ENCODE data around the gene NCBP2.
A peak's percentile ranks its signal among the peaks of the same experiment; 100 is the strongest.

DNA sequence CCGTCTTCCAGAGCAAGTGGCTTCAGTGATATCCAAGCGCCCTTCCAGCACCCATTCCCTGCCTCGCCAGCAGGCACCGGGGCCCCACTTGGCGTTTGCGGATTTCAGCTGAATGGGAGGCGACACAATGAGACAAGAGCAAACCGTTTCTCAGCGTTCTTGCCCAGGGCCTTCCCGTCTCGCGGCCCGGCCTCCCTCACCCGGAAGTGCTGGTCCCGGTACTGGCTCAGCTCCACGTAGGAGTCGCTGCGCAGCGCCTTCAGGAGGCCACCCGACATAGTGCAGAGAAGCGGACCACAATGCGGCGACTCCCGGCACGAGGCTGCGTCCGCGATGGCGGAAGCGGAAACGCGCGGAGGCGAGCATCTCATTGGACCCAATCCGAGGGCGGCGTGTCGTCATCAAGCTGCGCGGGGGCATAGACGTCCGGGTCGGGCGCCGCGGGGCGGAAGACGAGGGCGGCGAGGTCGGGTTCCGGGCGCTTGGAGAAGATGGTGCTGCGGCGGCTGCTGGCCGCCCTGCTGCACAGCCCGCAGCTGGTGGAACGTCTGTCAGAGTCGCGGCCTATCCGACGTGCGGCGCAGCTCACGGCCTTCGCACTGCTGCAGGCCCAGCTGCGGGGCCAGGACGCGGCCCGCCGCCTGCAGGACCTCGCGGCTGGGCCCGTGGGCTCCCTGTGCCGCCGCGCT lies at the start of gene NCBP2:
- no peak for TF ChIP-seq POLR2A (IDR thresholded peaks at IDR 0.05)
- TF ChIP-seq, protein P1, sequence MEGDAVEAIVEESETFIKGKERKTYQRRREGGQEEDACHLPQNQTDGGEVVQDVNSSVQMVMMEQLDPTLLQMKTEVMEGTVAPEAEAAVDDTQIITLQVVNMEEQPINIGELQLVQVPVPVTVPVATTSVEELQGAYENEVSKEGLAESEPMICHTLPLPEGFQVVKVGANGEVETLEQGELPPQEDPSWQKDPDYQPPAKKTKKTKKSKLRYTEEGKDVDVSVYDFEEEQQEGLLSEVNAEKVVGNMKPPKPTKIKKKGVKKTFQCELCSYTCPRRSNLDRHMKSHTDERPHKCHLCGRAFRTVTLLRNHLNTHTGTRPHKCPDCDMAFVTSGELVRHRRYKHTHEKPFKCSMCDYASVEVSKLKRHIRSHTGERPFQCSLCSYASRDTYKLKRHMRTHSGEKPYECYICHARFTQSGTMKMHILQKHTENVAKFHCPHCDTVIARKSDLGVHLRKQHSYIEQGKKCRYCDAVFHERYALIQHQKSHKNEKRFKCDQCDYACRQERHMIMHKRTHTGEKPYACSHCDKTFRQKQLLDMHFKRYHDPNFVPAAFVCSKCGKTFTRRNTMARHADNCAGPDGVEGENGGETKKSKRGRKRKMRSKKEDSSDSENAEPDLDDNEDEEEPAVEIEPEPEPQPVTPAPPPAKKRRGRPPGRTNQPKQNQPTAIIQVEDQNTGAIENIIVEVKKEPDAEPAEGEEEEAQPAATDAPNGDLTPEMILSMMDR (IDR thresholded peaks at IDR 0.05): peak in 1 of 3 donors; percentile 41
